BLaER1 treated with 17β-estradiol and CSF1 and Interleukin-3, amounts not matched to agents 10 nM and 100 nM (cell line): ENCODE results near the gene NOTCH3.

Experiments used
- H3K27ac ChIP-seq, 11 experiments: shearing (Covaris generic); formaldehyde crosslinking; 2 replicates each; pipeline ENCODE4 v1.8.1; 2022
- H3K27me3 ChIP-seq, 11 experiments: shearing (Covaris generic); formaldehyde crosslinking; 2 replicates each; pipeline ENCODE4 v1.8.1; 2022
- H3K36me3 ChIP-seq, 11 experiments: shearing (Covaris generic); formaldehyde crosslinking; 2 replicates each; pipeline ENCODE4 v1.8.1; 2022
- H3K4me1 ChIP-seq, 10 experiments: shearing (Covaris generic); formaldehyde crosslinking; 2 replicates each; pipeline ENCODE4 v1.8.1; 2022
- H3K4me2 ChIP-seq, 11 experiments: shearing (Covaris generic); formaldehyde crosslinking; 2 replicates each; pipeline ENCODE4 v1.8.1; 2022
- H3K4me3 ChIP-seq, 10 experiments: shearing (Covaris generic); formaldehyde crosslinking; 2 replicates each; pipeline ENCODE4 v1.8.1; 2022
- H3K9ac ChIP-seq, 11 experiments: shearing (Covaris generic); formaldehyde crosslinking; 2 replicates each; pipeline ENCODE4 v1.8.1; 2022
- H3K9me3 ChIP-seq, 11 experiments: shearing (Covaris generic); formaldehyde crosslinking; replicated peaks in 1 of 11; 2 replicates each; pipeline ENCODE4 v1.8.1; 2022
- H4K20me1 ChIP-seq, 11 experiments: shearing (Covaris generic); formaldehyde crosslinking; 2 replicates each; pipeline ENCODE4 v1.8.1; 2022
- Cebpa-rat ChIP-seq, 11 experiments: shearing (Covaris generic); IDR thresholded peaks; 2 replicates each; pipeline ENCODE4 v1.8.1; 2022

The NOTCH3 gene

GRCh38 chr19:15120135-15121026, 80.4 kb downstream of the NOTCH3 start:
- no peak for TF ChIP-seq Cebpa-rat (IDR thresholded peaks at IDR 0.05)
- H3K27me3 ChIP-seq = no peaks in the 10 kb centered on the region
- H3K9me3 ChIP-seq = 0 out of 22 replicates have a peak, but pooled peaks cover 0 to 6% (median 0%) of the 10 kb centered on the region in 11 experiments
- no peak overlapping the region for H3K4me2 ChIP-seq
- peaks cover 0 to 58% (median 9%) of the 10 kb centered on the region in 11 experiments; a peak in 7 of 22 replicates for H4K20me1 ChIP-seq
- H3K36me3 ChIP-seq = peaks cover 72 to 83% (median 76%) of the 10 kb centered on the region in 11 experiments
- H3K27ac ChIP-seq = no peak overlapping the region
- H3K9ac ChIP-seq = no peak overlapping the region
- H3K4me1 ChIP-seq = peaks cover 12 to 17% (median 14%) of the 10 kb centered on the region in 10 experiments
- no peak overlapping the region for H3K4me3 ChIP-seq

GRCh38 chr19:15118789-15119494, 81.9 kb downstream of the NOTCH3 start:
- no peaks in the 10 kb centered on the region for H3K27me3 ChIP-seq
- H3K4me3 ChIP-seq = no peak overlapping the region
- H3K9me3 ChIP-seq = peaks cover 0 to 7% (median 0%) of the 10 kb centered on the region in 11 experiments; a peak in 5 of 22 replicates
- peaks cover 0 to 56% (median 7%) of the 10 kb centered on the region in 11 experiments; a peak in 7 of 22 replicates for H4K20me1 ChIP-seq
- TF ChIP-seq Cebpa-rat (IDR thresholded peaks at IDR 0.05) = no peak
- peaks cover 82 to 95% (median 88%) of the 10 kb centered on the region in 11 experiments for H3K36me3 ChIP-seq
- peaks cover 3 to 9% (median 6%) of the 10 kb centered on the region in 10 experiments for H3K4me1 ChIP-seq
- no peak overlapping the region for H3K27ac ChIP-seq
- no peak overlapping the region for H3K4me2 ChIP-seq
- H3K9ac ChIP-seq = no peak overlapping the region

- H3K27ac ChIP-seq = no peak overlapping the region
- H4K20me1 ChIP-seq = peaks cover 0 to 49% (median 4%) of the 10 kb centered on the region in 11 experiments; a peak in 5 of 22 replicates
- no peak overlapping the region for H3K4me2 ChIP-seq
- TF ChIP-seq Cebpa-rat (IDR thresholded peaks at IDR 0.05) = no peak
- no peaks in the 10 kb centered on the region for H3K27me3 ChIP-seq
- peaks cover 0 to 13% (median 0%) of the 10 kb centered on the region in 11 experiments; a peak in 8 of 22 replicates for H3K9me3 ChIP-seq
- peaks cover 89 to 98% (median 95%) of the 10 kb centered on the region in 11 experiments for H3K36me3 ChIP-seq
- no peak overlapping the region for H3K9ac ChIP-seq
- no peak overlapping the region for H3K4me3 ChIP-seq
- H3K4me1 ChIP-seq = peaks cover 0 to 2% (median 0%) of the 10 kb centered on the region in 10 experiments; a peak in 3 of 20 replicates
Observed at GRCh38 chr19:15118248-15118647, 82.5 kb downstream of the NOTCH3 start.

- Histone ChIP-seq H3K36me3 (peaks cover 80 to 87% (median 84%) of the 10 kb centered on the region in 11 experiments), H3K4me2 (no peak overlapping the region), H3K9me3 (peaks cover 0 to 13% (median 0%) of the 10 kb centered on the region in 11 experiments; a peak in 8 of 22 replicates), H3K27me3 (no peaks in the 10 kb centered on the region), H3K9ac (no peak overlapping the region; a peak in 2 of 22 replicates), H3K27ac (no peak overlapping the region), H3K4me3 (no peak overlapping the region), H4K20me1 (peaks cover 0 to 39% (median 0%) of the 10 kb centered on the region in 11 experiments; a peak in 3 of 22 replicates), H3K4me1 (no peaks in the 10 kb centered on the region)
- no peak for TF ChIP-seq Cebpa-rat (IDR thresholded peaks at IDR 0.05)
Observed at GRCh38 chr19:15116856-15117255, 83.9 kb downstream of the NOTCH3 start.

- no peak overlapping the region for H3K4me2 ChIP-seq
- H3K9ac ChIP-seq = no peak overlapping the region; a peak in 2 of 22 replicates
- H3K4me1 ChIP-seq = no peaks in the 10 kb centered on the region
- peaks cover 73 to 79% (median 77%) of the 10 kb centered on the region in 11 experiments for H3K36me3 ChIP-seq
- peaks cover 0 to 39% (median 0%) of the 10 kb centered on the region in 11 experiments; a peak in 3 of 22 replicates for H4K20me1 ChIP-seq
- H3K27ac ChIP-seq = no peak overlapping the region
- H3K4me3 ChIP-seq = no peak overlapping the region
- H3K27me3 ChIP-seq = no peaks in the 10 kb centered on the region
- H3K9me3 ChIP-seq = peaks cover 0 to 13% (median 0%) of the 10 kb centered on the region in 11 experiments; a peak in 8 of 22 replicates
- no peak for TF ChIP-seq Cebpa-rat (IDR thresholded peaks at IDR 0.05)
Observed at GRCh38 chr19:15115762-15116615, 84.8 kb downstream of the NOTCH3 start.

- Histone ChIP-seq H3K9me3 (peaks cover 0 to 13% (median 0%) of the 10 kb centered on the region in 11 experiments; a peak in 8 of 22 replicates), H3K4me3 (no peak overlapping the region), H3K9ac (no peak overlapping the region), H3K4me1 (no peaks in the 10 kb centered on the region), H3K27me3 (no peaks in the 10 kb centered on the region), H4K20me1 (peaks cover 0 to 37% (median 0%) of the 10 kb centered on the region in 11 experiments; a peak in 3 of 22 replicates), H3K4me2 (no peak overlapping the region), H3K27ac (no peak overlapping the region), H3K36me3 (peaks cover 64 to 70% (median 68%) of the 10 kb centered on the region in 11 experiments)
- no peak for TF ChIP-seq Cebpa-rat (IDR thresholded peaks at IDR 0.05)
Observed at GRCh38 chr19:15115080-15115479, 85.7 kb downstream of the NOTCH3 start.

- H4K20me1 ChIP-seq = peaks cover 0 to 41% (median 0%) of the 10 kb centered on the region in 11 experiments; a peak in 2 of 22 replicates
- peaks cover 54 to 60% (median 59%) of the 10 kb centered on the region in 11 experiments for H3K36me3 ChIP-seq
Observed at GRCh38 chr19:15114153-15114540, 86.6 kb downstream of the NOTCH3 start.

More at GRCh38 chr19:15114153-15114540, 86.6 kb downstream of the NOTCH3 start:
- TF ChIP-seq Cebpa-rat (IDR thresholded peaks at IDR 0.05) = no peak
- H3K4me3 ChIP-seq = no peak overlapping the region
- H3K9ac ChIP-seq = no peak overlapping the region
- H3K27me3 ChIP-seq = no peaks in the 10 kb centered on the region
- H3K27ac ChIP-seq = no peak overlapping the region
- no peak overlapping the region for H3K4me2 ChIP-seq
- no peaks in the 10 kb centered on the region for H3K4me1 ChIP-seq
- H3K9me3 ChIP-seq = peaks cover 0 to 12% (median 0%) of the 10 kb centered on the region in 11 experiments; a peak in 8 of 22 replicates
